Measurements from ENCODE around the gene NF2. TPM values are rescaled to one million over a fixed set of nuclear protein-coding genes. Genes with fewer than 3 reads are reported as not detected.
A peak's percentile ranks its signal among the peaks of the same experiment; 100 is the strongest.
"Not testable (repeated sequence)": the region's sequence is repeated elsewhere in the genome, so short reads cannot be mapped to it uniquely, and the experiment has no call there.

Gene NF2
- total and polyA plus RNA-seq, 2 donors, result 7.0 to 22.2 TPM

DNA sequence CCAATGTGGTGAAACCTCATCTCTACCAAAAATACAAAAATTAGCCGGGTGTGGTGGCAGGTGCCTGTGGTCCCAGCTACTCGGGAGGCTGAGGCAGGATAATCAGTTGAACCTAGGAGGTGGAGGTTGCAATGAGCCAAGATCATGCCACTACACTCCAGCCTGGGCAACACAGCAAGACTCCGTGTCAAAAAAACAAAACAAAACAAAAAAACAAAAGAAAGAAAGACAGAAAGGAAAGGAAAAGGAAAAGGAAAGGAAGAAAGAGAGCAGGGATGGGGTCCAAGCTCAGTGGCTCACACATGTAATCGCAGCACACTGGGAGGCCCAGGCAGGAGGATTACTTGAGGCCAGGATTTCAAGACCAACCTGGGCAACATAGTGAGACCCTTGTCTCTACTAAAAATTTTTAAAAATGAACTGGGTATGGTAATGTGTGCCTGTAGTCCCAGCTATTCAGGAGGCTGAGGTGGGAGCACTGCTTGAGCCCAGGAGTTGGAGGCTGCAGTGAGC is 17.2 kb upstream of the NF2 start:
- not testable (repeated sequence) for H3K9me3 ChIP-seq (ENCODE audit: control insufficient read depth in 2 of 2, insufficient read depth in 1 of 2, low read length in 1 of 2); H3K27me3 ChIP-seq (ENCODE audit: control insufficient read depth in 2 of 2, insufficient read depth in 1 of 2, low read length in 1 of 2); DNase-seq (ENCODE audit: low read depth in 6 of 9, low spot score in 9 of 9); H3K27ac ChIP-seq (ENCODE audit: low read depth in 1 of 2, low read length in 1 of 2); H3K36me3 ChIP-seq (ENCODE audit: control insufficient read depth in 2 of 2, insufficient read depth in 2 of 2, low read length in 1 of 2); H3K4me3 ChIP-seq (ENCODE audit: low read length in 2 of 2)
- 95% methylated on average over 4 of the region's 4 CpGs for WGBS
- H3K4me1 ChIP-seq (ENCODE audit: control insufficient read depth in 2 of 2, insufficient read depth in 2 of 2, low read length in 2 of 2), result peaks cover 15 to 22% of the 10 kb centered on the region in 2 donors

DNA sequence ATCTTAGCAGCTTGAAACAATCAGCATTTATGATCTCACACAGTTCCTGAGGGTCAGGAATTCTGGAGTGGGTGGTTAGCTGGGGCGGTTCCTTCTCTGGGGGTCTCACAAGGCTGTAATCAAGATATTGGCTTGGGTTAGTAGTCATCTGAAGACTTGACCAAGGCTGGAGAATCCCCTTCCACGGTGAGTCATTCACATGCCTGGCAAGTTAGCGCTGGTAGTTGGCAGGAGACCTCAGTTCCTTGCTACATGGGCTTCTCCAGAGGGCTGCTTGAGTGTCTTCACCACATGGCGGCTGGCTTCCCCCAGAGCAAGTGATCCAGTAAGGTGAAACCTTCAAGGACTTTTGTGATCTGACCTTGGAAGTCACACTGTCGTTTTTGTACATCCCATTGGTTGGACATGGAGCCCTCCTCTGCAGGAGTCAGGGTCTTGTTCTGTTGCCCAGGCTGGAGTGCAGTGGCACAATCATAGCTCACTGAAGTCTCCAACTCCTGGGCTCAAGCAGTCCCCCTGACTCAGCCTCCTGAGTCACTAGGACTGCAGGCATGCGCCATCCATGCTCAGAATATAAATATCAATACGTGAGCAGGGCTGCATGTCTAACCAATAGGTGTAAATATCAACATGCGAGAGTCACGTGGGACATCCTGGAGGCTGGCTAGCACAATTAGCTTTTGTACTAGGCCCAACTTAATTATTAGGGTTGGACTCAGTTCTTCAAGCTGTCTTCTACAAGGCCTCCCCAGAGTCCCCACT is 15.3 kb upstream of the NF2 start:
- 94% methylated on average over 9 of the region's 9 CpGs for WGBS
- Histone ChIP-seq H3K36me3 (ENCODE audit: control insufficient read depth in 2 of 2, insufficient read depth in 2 of 2, low read length in 1 of 2) (no peaks in the 10 kb centered on the region), H3K27ac (ENCODE audit: low read depth in 1 of 2, low read length in 1 of 2) (peak overlapping the region in 1 of 2 donors; percentile 31), H3K27me3 (ENCODE audit: control insufficient read depth in 2 of 2, insufficient read depth in 1 of 2, low read length in 1 of 2) (no peaks in the 10 kb centered on the region), H3K4me3 (ENCODE audit: low read length in 2 of 2) (no peak overlapping the region), H3K4me1 (ENCODE audit: control insufficient read depth in 2 of 2, insufficient read depth in 2 of 2, low read length in 2 of 2) (peaks cover 2 to 4% of the 10 kb centered on the region in 2 donors), H3K9me3 (ENCODE audit: control insufficient read depth in 2 of 2, insufficient read depth in 1 of 2, low read length in 1 of 2) (peaks cover 0 to 3% of the 10 kb centered on the region in 2 donors)
- DNase-seq (ENCODE audit: low read depth in 6 of 9, low spot score in 9 of 9), result no peak

- H3K4me3 ChIP-seq (ENCODE audit: low read length in 2 of 2), result no peak overlapping the region
These were observed 9.5 kb upstream of the NF2 start for GRCh38 chr22:29593923-29594322.

GRCh38 chr22:29594447-29594846 is 9.0 kb upstream of the NF2 start:
- not testable (repeated sequence) for H3K27me3 ChIP-seq (ENCODE audit: control insufficient read depth in 2 of 2, insufficient read depth in 1 of 2, low read length in 1 of 2); H3K9me3 ChIP-seq (ENCODE audit: control insufficient read depth in 2 of 2, insufficient read depth in 1 of 2, low read length in 1 of 2); H3K4me3 ChIP-seq (ENCODE audit: low read length in 2 of 2); H3K27ac ChIP-seq (ENCODE audit: low read depth in 1 of 2, low read length in 1 of 2); H3K36me3 ChIP-seq (ENCODE audit: control insufficient read depth in 2 of 2, insufficient read depth in 2 of 2, low read length in 1 of 2); DNase-seq (ENCODE audit: low read depth in 6 of 9, low spot score in 9 of 9); H3K4me1 ChIP-seq (ENCODE audit: control insufficient read depth in 2 of 2, insufficient read depth in 2 of 2, low read length in 2 of 2)
- 98% methylated on average over 6 of the region's 6 CpGs for WGBS

More at GRCh38 chr22:29593923-29594322, 9.5 kb upstream of the NF2 start:
- Histone ChIP-seq H3K9me3 (ENCODE audit: control insufficient read depth in 2 of 2, insufficient read depth in 1 of 2, low read length in 1 of 2) (peaks cover 0 to 4% of the 10 kb centered on the region in 2 donors), H3K27me3 (ENCODE audit: control insufficient read depth in 2 of 2, insufficient read depth in 1 of 2, low read length in 1 of 2) (no peaks in the 10 kb centered on the region), H3K27ac (ENCODE audit: low read depth in 1 of 2, low read length in 1 of 2) (no peak overlapping the region), H3K36me3 (ENCODE audit: control insufficient read depth in 2 of 2, insufficient read depth in 2 of 2, low read length in 1 of 2) (no peaks in the 10 kb centered on the region), H3K4me1 (ENCODE audit: control insufficient read depth in 2 of 2, insufficient read depth in 2 of 2, low read length in 2 of 2) (peaks cover 2 to 4% of the 10 kb centered on the region in 2 donors)
- DNase-seq (ENCODE audit: low read depth in 6 of 9, low spot score in 9 of 9), result no peak
- 94% methylated on average over 4 of the region's 4 CpGs for WGBS

DNA sequence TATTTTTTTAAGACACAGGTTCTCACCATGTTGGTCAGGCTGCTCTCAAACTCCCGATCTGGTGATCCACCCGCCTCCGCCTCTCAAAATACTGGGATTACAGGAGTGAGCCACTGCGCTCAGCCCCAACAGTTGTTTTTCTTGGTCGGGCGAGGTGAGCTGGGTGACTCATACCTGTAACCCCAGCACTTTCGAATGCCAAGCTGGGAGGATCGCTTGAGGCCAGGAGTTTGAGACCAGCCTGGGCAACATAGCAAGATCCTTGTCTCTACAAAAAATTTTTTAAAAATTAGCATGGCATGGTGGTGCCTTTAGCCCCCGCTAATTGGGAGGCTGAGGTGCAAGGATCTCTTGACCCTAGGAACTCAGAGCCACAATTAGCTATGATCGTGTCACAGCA is 7.0 kb upstream of the NF2 start:
- DNase-seq (ENCODE audit: low read depth in 6 of 9, low spot score in 9 of 9), result no peak
- Histone ChIP-seq H3K4me1 (ENCODE audit: control insufficient read depth in 2 of 2, insufficient read depth in 2 of 2, low read length in 2 of 2) (no peaks in the 10 kb centered on the region), H3K27ac (ENCODE audit: low read depth in 1 of 2, low read length in 1 of 2) (no peak overlapping the region), H3K9me3 (ENCODE audit: control insufficient read depth in 2 of 2, insufficient read depth in 1 of 2, low read length in 1 of 2) (peaks cover 0 to 4% of the 10 kb centered on the region in 2 donors), H3K27me3 (ENCODE audit: control insufficient read depth in 2 of 2, insufficient read depth in 1 of 2, low read length in 1 of 2) (no peaks in the 10 kb centered on the region), H3K4me3 (ENCODE audit: low read length in 2 of 2) (no peak overlapping the region), H3K36me3 (ENCODE audit: control insufficient read depth in 2 of 2, insufficient read depth in 2 of 2, low read length in 1 of 2) (no peaks in the 10 kb centered on the region)
- 96% methylated on average over 10 of the region's 10 CpGs for WGBS

DNA sequence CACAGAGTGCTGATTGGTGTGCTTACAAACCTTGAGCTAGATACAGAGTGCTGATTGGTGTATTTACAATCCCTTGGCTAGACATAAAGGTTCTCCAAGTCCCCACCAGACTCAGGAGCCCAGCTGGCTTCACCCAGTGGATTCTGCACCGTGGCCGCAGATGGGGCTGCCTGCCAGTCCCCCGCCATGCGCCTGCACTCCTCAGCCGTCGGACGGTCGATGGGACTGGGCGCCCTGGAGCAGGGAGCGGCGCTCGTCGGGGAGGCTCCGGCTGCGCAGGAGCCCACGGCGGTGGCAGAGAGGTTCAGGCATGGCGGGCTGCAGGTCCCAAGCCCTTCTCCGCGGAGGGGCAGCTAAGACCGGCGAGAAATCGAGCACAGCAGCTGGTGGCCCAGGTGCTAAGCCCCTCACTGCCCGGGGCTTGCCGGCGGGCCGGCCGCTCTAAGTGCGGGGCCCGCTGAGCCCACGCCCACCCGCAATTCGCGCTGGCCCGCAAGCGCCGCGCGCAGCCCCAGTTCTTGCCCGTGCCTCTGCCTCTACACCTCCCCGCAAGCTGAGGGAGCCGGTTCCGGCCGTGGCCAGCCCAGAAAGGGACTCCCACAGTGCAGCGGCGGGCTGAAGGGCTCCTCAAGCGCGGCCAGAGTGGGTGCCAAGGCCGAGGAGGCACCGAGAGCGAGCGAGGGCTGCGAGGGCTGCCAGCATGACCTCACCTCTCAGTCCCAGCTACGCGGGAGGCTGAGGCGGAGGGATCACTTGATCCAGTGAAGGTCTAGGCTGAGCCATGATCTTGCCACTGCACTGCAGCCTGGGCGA is 5.4 kb upstream of the NF2 start:
- not testable (repeated sequence) for H3K27ac ChIP-seq (ENCODE audit: low read depth in 1 of 2, low read length in 1 of 2); H3K4me3 ChIP-seq (ENCODE audit: low read length in 2 of 2); DNase-seq (ENCODE audit: low read depth in 6 of 9, low spot score in 9 of 9); H3K4me1 ChIP-seq (ENCODE audit: control insufficient read depth in 2 of 2, insufficient read depth in 2 of 2, low read length in 2 of 2); H3K36me3 ChIP-seq (ENCODE audit: control insufficient read depth in 2 of 2, insufficient read depth in 2 of 2, low read length in 1 of 2); H3K9me3 ChIP-seq (ENCODE audit: control insufficient read depth in 2 of 2, insufficient read depth in 1 of 2, low read length in 1 of 2); H3K27me3 ChIP-seq (ENCODE audit: control insufficient read depth in 2 of 2, insufficient read depth in 1 of 2, low read length in 1 of 2)
- 95% methylated on average over 57 of the region's 57 CpGs for WGBS

DNA sequence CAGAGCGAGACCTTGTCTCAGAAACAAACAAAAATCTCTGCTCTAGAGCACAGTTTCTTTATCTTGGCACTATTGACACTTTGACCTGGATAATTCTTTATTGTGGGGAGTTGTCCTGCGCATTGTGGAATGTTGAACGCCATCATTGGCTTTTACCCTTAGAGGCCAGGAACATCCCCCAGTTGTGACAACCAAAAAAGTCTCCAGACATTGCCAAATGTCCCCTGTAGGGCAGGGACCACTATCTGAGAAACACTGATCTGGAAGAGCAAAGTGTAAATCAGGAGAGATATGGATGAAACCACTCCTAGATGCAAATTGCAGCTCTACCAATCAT is 4.8 kb upstream of the NF2 start:
- Histone ChIP-seq H3K4me3 (ENCODE audit: low read length in 2 of 2) (no peak overlapping the region), H3K27ac (ENCODE audit: low read depth in 1 of 2, low read length in 1 of 2) (no peak overlapping the region), H3K9me3 (ENCODE audit: control insufficient read depth in 2 of 2, insufficient read depth in 1 of 2, low read length in 1 of 2) (peaks cover 0 to 4% of the 10 kb centered on the region in 2 donors), H3K4me1 (ENCODE audit: control insufficient read depth in 2 of 2, insufficient read depth in 2 of 2, low read length in 2 of 2) (peaks cover 0 to 5% of the 10 kb centered on the region in 2 donors), H3K36me3 (ENCODE audit: control insufficient read depth in 2 of 2, insufficient read depth in 2 of 2, low read length in 1 of 2) (no peaks in the 10 kb centered on the region), H3K27me3 (ENCODE audit: control insufficient read depth in 2 of 2, insufficient read depth in 1 of 2, low read length in 1 of 2) (no peaks in the 10 kb centered on the region)
- 96% methylated on average over 3 of the region's 3 CpGs for WGBS
- DNase-seq (ENCODE audit: low read depth in 6 of 9, low spot score in 9 of 9), result no peak

GRCh38 chr22:29604076-29604360 is 585 bp downstream of the NF2 start:
- DNase-seq (ENCODE audit: low read depth in 6 of 9, low spot score in 9 of 9), result no peak
- no peaks in the 10 kb centered on the region for H3K9me3 ChIP-seq (ENCODE audit: control insufficient read depth in 2 of 2, insufficient read depth in 1 of 2, low read length in 1 of 2)
- peak overlapping the region; percentile 85 to 92 for H3K27ac ChIP-seq (ENCODE audit: low read depth in 1 of 2, low read length in 1 of 2)
- 1% methylated on average over 12 of the region's 12 CpGs for WGBS
- peak overlapping the region; percentile 67 to 95 for H3K4me3 ChIP-seq (ENCODE audit: low read length in 2 of 2)
- no peaks in the 10 kb centered on the region for H3K27me3 ChIP-seq (ENCODE audit: control insufficient read depth in 2 of 2, insufficient read depth in 1 of 2, low read length in 1 of 2)
- H3K36me3 ChIP-seq (ENCODE audit: control insufficient read depth in 2 of 2, insufficient read depth in 2 of 2, low read length in 1 of 2), result peaks cover 0 to 4% of the 10 kb centered on the region in 2 donors
- H3K4me1 ChIP-seq (ENCODE audit: control insufficient read depth in 2 of 2, insufficient read depth in 2 of 2, low read length in 2 of 2), result peaks cover 0 to 20% of the 10 kb centered on the region in 2 donors

GRCh38 chr22:29605527-29605850 is 2.1 kb downstream of the NF2 start:
- no peak overlapping the region for H3K4me3 ChIP-seq (ENCODE audit: low read length in 2 of 2)
- H3K27me3 ChIP-seq (ENCODE audit: control insufficient read depth in 2 of 2, insufficient read depth in 1 of 2, low read length in 1 of 2), result no peaks in the 10 kb centered on the region
- DNase-seq (ENCODE audit: low read depth in 6 of 9, low spot score in 9 of 9), result no peak
- peaks cover 0 to 20% of the 10 kb centered on the region in 2 donors for H3K4me1 ChIP-seq (ENCODE audit: control insufficient read depth in 2 of 2, insufficient read depth in 2 of 2, low read length in 2 of 2)
- peaks cover 0 to 4% of the 10 kb centered on the region in 2 donors for H3K36me3 ChIP-seq (ENCODE audit: control insufficient read depth in 2 of 2, insufficient read depth in 2 of 2, low read length in 1 of 2)
- no peak overlapping the region for H3K27ac ChIP-seq (ENCODE audit: low read depth in 1 of 2, low read length in 1 of 2)
- WGBS, result 98% methylated on average over 5 of the region's 5 CpGs
- H3K9me3 ChIP-seq (ENCODE audit: control insufficient read depth in 2 of 2, insufficient read depth in 1 of 2, low read length in 1 of 2), result peaks cover 0 to 5% of the 10 kb centered on the region in 2 donors

All from thymus (tissue), 11 donors.